Stimulated activated CD4-positive, alpha-beta T cell treated with anti-CD3 and anti-CD28 coated beads, Interleukin-4, amount 100 ng/mL, for 1 hour (primary cell): ENCODE measurements around the gene FAM47E.

Experiments
- DNase-seq: peaks from one replicate; pipeline ENCODE4 v3.0.0-alpha.2; 2020

The FAM47E gene, protein sequence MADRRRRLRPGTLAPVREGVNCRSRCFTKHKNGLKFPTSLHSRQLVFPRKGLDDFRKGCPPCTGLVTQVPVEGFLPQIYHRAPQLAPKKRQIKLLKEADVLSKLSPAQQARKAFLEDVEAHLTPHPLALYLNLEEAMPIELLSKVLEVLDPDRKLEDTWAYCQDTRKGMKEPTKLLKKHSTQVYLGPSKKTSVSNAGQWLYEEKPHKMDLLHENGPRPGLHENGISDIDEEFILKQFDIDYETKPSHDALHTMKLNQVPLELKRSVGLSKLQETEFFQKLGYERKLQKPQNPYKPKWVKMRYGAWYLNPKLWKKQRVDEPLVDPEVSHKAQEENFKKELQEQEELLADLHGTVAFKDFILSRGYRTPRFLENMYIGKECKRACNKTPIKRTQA

DNA sequence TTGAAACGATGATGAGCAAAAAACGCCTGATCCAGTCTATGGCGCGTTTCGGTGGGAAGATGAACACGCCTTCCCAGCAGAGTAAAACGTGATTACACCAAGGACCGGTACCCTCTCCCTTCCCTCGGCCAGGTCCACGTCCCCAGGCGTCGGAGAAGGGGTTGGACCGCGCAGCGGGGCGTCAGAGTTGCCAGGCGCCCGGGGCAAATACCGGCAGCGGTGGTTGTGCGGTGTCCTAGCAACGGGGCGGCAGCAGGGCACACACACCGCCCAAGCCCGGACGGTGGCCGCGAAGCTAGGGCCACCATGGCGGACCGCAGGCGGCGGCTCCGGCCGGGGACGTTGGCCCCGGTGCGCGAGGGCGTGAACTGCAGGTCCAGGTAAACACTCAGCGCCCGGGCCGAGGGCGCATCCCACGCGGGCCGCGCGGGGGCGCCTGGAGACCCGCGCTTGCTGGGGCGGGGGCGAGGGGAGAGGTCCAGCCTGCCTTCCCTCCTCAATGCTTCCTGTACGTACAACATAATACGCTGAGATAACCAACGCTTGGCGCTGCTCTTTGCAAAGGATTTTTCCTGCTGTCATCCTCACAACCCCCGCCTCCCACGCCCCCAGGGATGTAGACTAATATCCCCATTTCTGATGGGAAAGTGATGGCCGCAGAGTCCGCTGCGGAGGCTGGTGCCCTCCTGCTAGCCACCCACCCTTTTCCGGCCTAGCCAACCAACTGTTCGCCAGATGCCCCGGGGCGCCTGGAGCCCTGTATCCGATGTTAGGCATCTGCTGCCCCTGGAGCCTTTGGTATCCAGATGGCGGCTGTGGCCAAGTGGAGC lies at the start of gene FAM47E:
TSS of gene FAM47E (plus strand) at position 281 of the 830 bp plus-strand sequence. CDS start at position 307, 26 bp downstream.
- peak; percentile 10 for DNase-seq

GRCh38 chr4:76203541-76203940 lies 48.0 kb upstream of the FAM47E start:
- no peak for DNase-seq

GRCh38 chr4:76204936-76205335 lies 46.6 kb upstream of the FAM47E start:
- DNase-seq = no peak

- DNase-seq = no peak
Measured at GRCh38 chr4:76205476-76205875, 46.0 kb upstream of the FAM47E start.

GRCh38 chr4:76206222-76206942 lies 45.1 kb upstream of the FAM47E start:
- DNase-seq = no peak

GRCh38 chr4:76207549-76207948 lies 44.0 kb upstream of the FAM47E start:
- DNase-seq = no peak

- no peak for DNase-seq
Measured at GRCh38 chr4:76208005-76208765, 43.3 kb upstream of the FAM47E start.

DNA sequence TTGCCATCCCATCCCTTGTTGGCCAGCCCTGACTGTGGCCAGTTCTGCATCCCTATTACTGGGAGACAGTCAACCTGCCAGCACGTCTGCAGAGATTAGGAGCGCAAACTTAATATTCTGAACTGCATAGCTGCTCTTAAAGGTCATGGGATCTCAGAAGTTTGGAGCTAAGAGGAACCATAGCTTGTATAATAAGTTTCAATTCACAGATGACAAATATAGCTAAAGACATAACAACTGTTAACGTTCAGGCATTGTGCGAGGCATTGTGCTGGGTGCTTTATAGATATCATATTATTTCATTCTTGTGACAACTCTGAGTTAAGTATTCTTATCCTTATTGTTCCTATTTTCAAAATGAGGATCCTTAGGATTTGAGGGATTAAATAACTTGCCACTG lies 41.6 kb upstream of the FAM47E start:
- no peak for DNase-seq

DNA sequence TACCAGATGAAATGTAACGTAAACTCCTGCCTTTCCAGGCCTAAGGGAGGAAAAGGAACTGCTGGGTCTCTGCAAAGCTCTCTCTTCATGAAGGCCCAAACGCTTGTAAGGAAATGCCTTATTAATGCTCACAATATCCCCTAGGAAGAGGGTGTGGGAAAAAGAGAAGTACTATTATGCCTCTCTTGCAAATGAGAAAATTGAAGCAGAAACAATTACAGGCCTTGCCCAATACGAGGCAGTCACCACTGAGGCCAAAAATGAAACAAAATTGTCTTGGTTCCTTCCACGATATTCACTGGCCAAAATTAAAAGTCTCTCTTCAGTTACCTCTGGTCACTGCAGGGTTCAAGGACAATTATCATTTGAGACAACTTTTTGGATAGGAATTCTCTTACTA lies 41.1 kb upstream of the FAM47E start:
- no peak for DNase-seq

GRCh38 chr4:76211769-76212708 lies 39.5 kb upstream of the FAM47E start:
- DNase-seq = no peak

DNA sequence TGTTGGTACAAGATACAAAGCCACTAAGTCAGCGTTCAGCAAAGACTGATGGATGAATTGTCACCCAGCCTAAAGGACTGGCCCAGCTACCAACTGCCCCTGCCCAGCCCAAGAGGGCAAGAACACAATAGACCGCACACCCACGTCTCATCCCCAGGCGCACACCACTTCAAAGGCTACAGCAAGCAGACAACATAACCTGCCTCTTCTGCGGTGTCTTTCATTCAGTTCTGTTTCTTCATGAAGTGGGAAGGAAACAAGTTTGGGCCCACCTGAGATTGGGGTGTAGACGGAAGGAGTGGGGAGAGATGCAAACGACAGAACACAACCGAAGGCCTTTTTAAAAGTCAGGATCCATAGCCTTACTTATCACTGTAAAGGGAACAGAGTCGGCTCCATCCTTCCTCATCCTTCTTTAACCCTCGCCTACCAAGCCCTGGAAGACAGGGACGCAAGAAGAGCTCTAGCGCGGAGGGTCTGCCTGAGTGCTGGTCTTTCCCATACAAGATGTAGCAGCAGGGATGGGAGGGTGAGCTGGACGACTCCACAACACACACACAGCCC lies 38.6 kb upstream of the FAM47E start:
- peak; percentile 24 for DNase-seq

GRCh38 chr4:76213415-76214176 lies 37.9 kb upstream of the FAM47E start, which contains the start of gene SCARB2:
SCARB2 (minus strand) TSS chr4:76213824; CDS start chr4:76213543, 281 bp downstream.
- peak; percentile 75 for DNase-seq

- no peak for DNase-seq
Measured at GRCh38 chr4:76214177-76214675, 37.3 kb upstream of the FAM47E start.

- DNase-seq = no peak
Measured at GRCh38 chr4:76215077-76215476, 36.4 kb upstream of the FAM47E start.

- no peak for DNase-seq
Measured at GRCh38 chr4:76216524-76216923, 35.0 kb upstream of the FAM47E start.

DNA sequence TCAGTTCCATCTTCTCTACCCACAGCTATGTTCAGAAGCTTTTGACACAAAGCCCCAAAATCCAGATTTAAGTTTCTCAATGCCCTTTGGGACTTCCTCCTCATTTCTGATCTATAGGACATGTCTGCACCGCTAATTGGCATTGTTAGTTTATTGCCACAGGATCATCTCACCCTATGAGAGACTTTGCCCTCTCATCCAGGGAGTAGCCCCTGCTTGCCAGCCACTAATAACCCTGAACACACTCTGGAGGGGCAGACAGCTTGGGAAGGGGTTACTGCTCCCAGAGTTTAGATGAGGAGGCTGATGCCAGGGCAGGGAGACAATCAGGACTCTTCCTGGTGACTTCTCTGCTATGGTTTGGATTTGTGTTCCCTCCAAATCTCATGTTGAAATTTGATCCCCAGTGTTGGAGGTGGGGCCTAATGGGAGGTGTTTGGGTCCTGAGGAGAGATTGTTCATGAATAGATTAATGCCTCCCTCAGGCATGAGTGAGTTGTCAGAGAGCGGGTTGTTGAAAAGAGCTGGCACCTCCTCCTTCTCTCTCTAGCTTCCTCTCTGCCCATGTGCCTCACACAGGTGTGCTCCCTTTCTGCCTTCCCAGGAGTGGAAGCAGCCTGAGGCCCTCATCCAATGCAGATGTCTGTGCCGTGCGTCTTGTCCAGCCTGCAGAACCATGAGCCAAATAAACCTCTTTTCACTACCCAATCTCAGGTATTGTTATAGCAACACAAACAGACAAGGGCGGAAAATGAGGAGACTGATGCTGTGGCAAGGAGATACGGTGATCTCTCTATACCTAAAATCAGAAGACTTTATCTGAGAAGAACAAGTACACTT lies 34.3 kb upstream of the FAM47E start:
- no peak for DNase-seq

DNA sequence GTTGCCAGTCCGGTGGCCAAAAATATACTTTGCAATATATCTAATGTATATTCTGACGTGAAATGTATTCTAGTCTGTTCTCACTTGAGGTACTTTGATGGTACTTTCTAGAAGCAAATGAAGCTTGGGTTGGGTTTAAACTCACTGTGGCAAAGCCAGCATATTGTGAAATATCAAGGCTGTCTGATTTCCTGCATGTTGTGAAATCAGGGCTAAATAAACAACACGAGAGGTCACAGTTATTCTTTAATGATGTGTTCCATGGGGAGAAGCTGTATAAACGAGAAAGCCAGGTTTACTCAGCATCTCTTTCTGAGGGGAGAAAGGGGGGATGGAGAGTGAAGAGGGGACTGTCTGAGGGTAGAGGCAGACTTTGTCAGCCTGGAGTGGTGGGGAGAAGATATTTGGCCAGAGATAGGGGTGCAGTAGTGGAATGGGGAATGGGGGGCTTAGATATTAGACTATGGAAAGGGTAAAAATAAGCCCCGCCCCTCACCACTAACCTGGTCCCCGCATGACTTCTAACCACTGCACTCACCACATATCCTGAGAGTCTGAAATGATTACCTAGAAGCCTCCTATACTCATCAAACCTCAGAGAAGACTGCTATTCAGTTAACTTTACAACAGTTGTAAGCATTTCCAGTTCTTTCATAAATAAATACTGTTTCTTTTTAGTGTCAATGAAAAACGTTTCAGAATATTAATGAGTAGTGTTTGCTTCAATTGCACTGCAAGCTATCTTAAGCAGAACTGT lies 32.0 kb upstream of the FAM47E start:
- no peak for DNase-seq

DNA sequence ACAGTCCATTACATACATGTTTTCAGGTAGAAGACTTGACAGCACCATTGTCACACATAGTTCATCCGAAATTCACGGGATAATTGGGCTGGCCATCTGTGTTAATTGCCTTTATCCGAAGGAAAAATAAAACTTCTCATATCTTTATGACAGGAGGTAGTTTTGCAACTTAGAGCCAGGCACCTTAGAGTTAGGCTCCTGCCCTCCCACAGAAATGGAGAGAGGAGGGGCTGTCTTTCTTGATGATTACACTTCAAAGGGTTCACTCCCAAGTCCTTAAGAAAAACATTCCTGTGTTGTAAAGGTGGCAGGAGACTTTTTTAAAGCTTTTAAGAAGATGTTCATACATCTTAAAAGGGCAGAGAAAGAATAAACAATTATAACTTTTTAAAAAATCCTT lies 27.4 kb upstream of the FAM47E start:
- DNase-seq = no peak
